ENCODE data around the gene PTPRG. TPM values are rescaled to one million over a fixed set of nuclear protein-coding genes. Genes with fewer than 3 reads are reported as not detected.
A peak's percentile ranks its signal among the peaks of the same experiment; 100 is the strongest.

PTPRG gene
- total and polyA plus RNA-seq, 2 donors (not counting 1 experiment from before 2014, with no cell fraction given): 67.0 to 97.9 TPM

GRCh38 chr3:62007036-62007435, 445.7 kb downstream of the PTPRG start:
- Histone ChIP-seq H3K9me3 (ENCODE audit: control insufficient read depth, insufficient read depth, low read depth, low read length) (no peaks in the 10 kb centered on the region), H3K36me3 (ENCODE audit: control insufficient read depth, insufficient read depth, low read length) (no peaks in the 10 kb centered on the region), H3K27ac (ENCODE audit: insufficient read depth, low read length) (no peak overlapping the region), H3K4me2 (ENCODE audit: extremely low read depth, insufficient read depth, low read length) (no peak overlapping the region), H4K20me1 (ENCODE audit: control insufficient read depth, extremely low read depth, insufficient read depth, low read length) (no peaks in the 10 kb centered on the region), H2AFZ (ENCODE audit: low read length) (no peak overlapping the region), H3K79me2 (ENCODE audit: control insufficient read depth, insufficient read depth, low read length) (no peaks in the 10 kb centered on the region), H3K4me3 (replicated peaks in 1 of 4; ENCODE audit: control extremely low read depth in 1 of 4, insufficient read depth in 1 of 4, low read depth in 3 of 4, low read length in 4 of 4) (no peak overlapping the region), H3K27me3 (ENCODE audit: control insufficient read depth, insufficient read depth, low read length) (no peaks in the 10 kb centered on the region), H3K9ac (ENCODE audit: insufficient read depth, low read length) (no peak overlapping the region), H3K4me1 (ENCODE audit: control insufficient read depth, extremely low read depth, insufficient read depth, low read length) (no peaks in the 10 kb centered on the region)
- TF ChIP-seq EZH2 (IDR thresholded peaks at IDR 0.05; ENCODE audit: low read length, missing control alignments): no peak
- TF ChIP-seq, protein P1, sequence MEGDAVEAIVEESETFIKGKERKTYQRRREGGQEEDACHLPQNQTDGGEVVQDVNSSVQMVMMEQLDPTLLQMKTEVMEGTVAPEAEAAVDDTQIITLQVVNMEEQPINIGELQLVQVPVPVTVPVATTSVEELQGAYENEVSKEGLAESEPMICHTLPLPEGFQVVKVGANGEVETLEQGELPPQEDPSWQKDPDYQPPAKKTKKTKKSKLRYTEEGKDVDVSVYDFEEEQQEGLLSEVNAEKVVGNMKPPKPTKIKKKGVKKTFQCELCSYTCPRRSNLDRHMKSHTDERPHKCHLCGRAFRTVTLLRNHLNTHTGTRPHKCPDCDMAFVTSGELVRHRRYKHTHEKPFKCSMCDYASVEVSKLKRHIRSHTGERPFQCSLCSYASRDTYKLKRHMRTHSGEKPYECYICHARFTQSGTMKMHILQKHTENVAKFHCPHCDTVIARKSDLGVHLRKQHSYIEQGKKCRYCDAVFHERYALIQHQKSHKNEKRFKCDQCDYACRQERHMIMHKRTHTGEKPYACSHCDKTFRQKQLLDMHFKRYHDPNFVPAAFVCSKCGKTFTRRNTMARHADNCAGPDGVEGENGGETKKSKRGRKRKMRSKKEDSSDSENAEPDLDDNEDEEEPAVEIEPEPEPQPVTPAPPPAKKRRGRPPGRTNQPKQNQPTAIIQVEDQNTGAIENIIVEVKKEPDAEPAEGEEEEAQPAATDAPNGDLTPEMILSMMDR (conservative IDR thresholded peaks at IDR 0.05 in 1 of 2, IDR thresholded peaks at IDR 0.05 in 1 of 2; ENCODE audit: low read depth in 1 of 2, low read length in 2 of 2): no peak
- peak; percentile 19 to 65 for DNase-seq (ENCODE audit: low read depth in 2 of 2)

DNA sequence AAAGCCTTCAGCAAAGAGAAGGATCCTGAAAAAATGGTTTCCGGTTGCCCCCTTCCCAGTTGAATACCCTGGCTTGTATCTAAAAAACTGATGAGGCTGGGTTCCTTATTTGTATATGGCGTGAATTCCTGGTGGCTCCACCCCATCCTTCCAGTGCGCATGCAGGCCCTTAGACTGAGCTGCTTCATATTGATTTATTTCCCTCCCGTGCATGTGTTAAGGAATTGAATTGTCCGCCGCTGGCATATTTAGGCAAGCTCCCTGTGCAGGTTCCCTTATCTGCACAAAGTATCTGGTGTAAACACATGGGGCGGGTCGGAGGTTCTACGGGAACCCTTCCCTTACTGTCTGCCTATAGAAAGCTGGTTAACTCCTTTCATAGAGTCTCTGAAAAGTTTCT, 449.6 kb downstream of the PTPRG start:
- TF ChIP-seq, protein P1 (conservative IDR thresholded peaks at IDR 0.05 in 1 of 2, IDR thresholded peaks at IDR 0.05 in 1 of 2; ENCODE audit: low read depth in 1 of 2, low read length in 2 of 2): no peak
- TF ChIP-seq EZH2 (IDR thresholded peaks at IDR 0.05; ENCODE audit: low read length, missing control alignments): no peak
- Histone ChIP-seq H3K27me3 (ENCODE audit: control insufficient read depth, insufficient read depth, low read length) (no peaks in the 10 kb centered on the region), H3K36me3 (ENCODE audit: control insufficient read depth, insufficient read depth, low read length) (no peaks in the 10 kb centered on the region), H4K20me1 (ENCODE audit: control insufficient read depth, extremely low read depth, insufficient read depth, low read length) (no peaks in the 10 kb centered on the region), H3K27ac (ENCODE audit: insufficient read depth, low read length) (no peak overlapping the region), H3K9ac (ENCODE audit: insufficient read depth, low read length) (no peak overlapping the region), H2AFZ (ENCODE audit: low read length) (no peak overlapping the region), H3K9me3 (ENCODE audit: control insufficient read depth, insufficient read depth, low read depth, low read length) (no peaks in the 10 kb centered on the region), H3K4me2 (ENCODE audit: extremely low read depth, insufficient read depth, low read length) (no peak overlapping the region), H3K4me3 (replicated peaks in 1 of 4; ENCODE audit: control extremely low read depth in 1 of 4, insufficient read depth in 1 of 4, low read depth in 3 of 4, low read length in 4 of 4) (no peak overlapping the region), H3K4me1 (ENCODE audit: control insufficient read depth, extremely low read depth, insufficient read depth, low read length) (no peaks in the 10 kb centered on the region), H3K79me2 (ENCODE audit: control insufficient read depth, insufficient read depth, low read length) (no peaks in the 10 kb centered on the region)
- DNase-seq (ENCODE audit: low read depth in 2 of 2): no peak

GRCh38 chr3:62011666-62012065, 450.3 kb downstream of the PTPRG start:
- DNase-seq (ENCODE audit: low read depth in 2 of 2): peak in 1 of 2 donors; percentile 4
- Histone ChIP-seq H3K4me1 (ENCODE audit: control insufficient read depth, extremely low read depth, insufficient read depth, low read length) (no peaks in the 10 kb centered on the region), H3K27me3 (ENCODE audit: control insufficient read depth, insufficient read depth, low read length) (no peaks in the 10 kb centered on the region), H3K79me2 (ENCODE audit: control insufficient read depth, insufficient read depth, low read length) (no peaks in the 10 kb centered on the region), H3K4me2 (ENCODE audit: extremely low read depth, insufficient read depth, low read length) (no peak overlapping the region), H3K27ac (ENCODE audit: insufficient read depth, low read length) (no peak overlapping the region), H3K4me3 (replicated peaks in 1 of 4; ENCODE audit: control extremely low read depth in 1 of 4, insufficient read depth in 1 of 4, low read depth in 3 of 4, low read length in 4 of 4) (no peak overlapping the region), H3K9me3 (ENCODE audit: control insufficient read depth, insufficient read depth, low read depth, low read length) (no peaks in the 10 kb centered on the region), H3K9ac (ENCODE audit: insufficient read depth, low read length) (no peak overlapping the region), H2AFZ (ENCODE audit: low read length) (no peak overlapping the region), H3K36me3 (ENCODE audit: control insufficient read depth, insufficient read depth, low read length) (no peaks in the 10 kb centered on the region), H4K20me1 (ENCODE audit: control insufficient read depth, extremely low read depth, insufficient read depth, low read length) (no peaks in the 10 kb centered on the region)
- TF ChIP-seq, protein P1 (conservative IDR thresholded peaks at IDR 0.05 in 1 of 2, IDR thresholded peaks at IDR 0.05 in 1 of 2; ENCODE audit: low read depth in 1 of 2, low read length in 2 of 2): no peak
- no peak for TF ChIP-seq EZH2 (IDR thresholded peaks at IDR 0.05; ENCODE audit: low read length, missing control alignments)
